GM12878 (cell line): ENCODE data around the gene CAPN10. TPM values are rescaled to one million over a fixed set of nuclear protein-coding genes. Genes with fewer than 3 reads are reported as not detected.

Experiments
- ATAC-seq: fragments of 200-7000 bp; cut with Tn5 transposase; 3 replicates; pipeline ENCODE4 v1.9.1; 2020; ENCODE audit warnings: mild to moderate bottlenecking, moderate library complexity
- BruUV-seq: library from RNA; stranded (reverse); fragments of 400-500 nt; replicated peaks from 2 replicates; lab custom pipeline; 2021; lab: Mats Ljungman, UMichigan
- CTCF ChIA-PET: fragments of 300-600 bp; sonication (Branson Sonifier 250); formaldehyde crosslinking; extraction: SDS; loops from one replicate; lab custom pipeline; 2021; ENCODE audit warnings: inconsistent platforms; lab: Yijun Ruan, JAX
- POLR2A ChIA-PET: fragments of 350-600 bp; formaldehyde crosslinking; extraction: SDS; loops from one replicate; lab custom pipeline; 2021; ENCODE audit warnings: inconsistent platforms; lab: Charles Lee
- RAD21 ChIA-PET: fragments of 300-600 bp; sonication (Branson Sonifier 250); formaldehyde crosslinking; loops from one replicate; lab custom pipeline; 2023; ENCODE audit warnings: antibody characterized with exemption; ENCODE audit not compliant: unreplicated experiment; lab: Charles Lee
- SMC1A ChIA-PET: fragments of 300-600 bp; sonication (Branson Sonifier 250); formaldehyde crosslinking; loops from one replicate; lab custom pipeline; 2023; ENCODE audit not compliant: unreplicated experiment, uncharacterized antibody; lab: Charles Lee
- DNase-seq: peaks from one replicate; pipeline ENCODE4 v3.0.0-alpha.2; 2011; ENCODE audit warnings: low read depth, low spot score
- FAIRE-seq: peaks from 3 replicates; lab custom pipeline; 2011; peaks lifted over from hg19 to GRCh38; lab: Jason Lieb, UNC
- H2AFZ ChIP-seq: 2 replicates; pipeline ENCODE4 v1.6.0; 2011; ENCODE audit warnings: low read depth, low read length, control low read depth; ENCODE audit not compliant: control insufficient read depth
- H3K27ac ChIP-seq: 2 replicates; pipeline ENCODE4 v1.5.1; 2011; ENCODE audit warnings: control low read depth; ENCODE audit not compliant: control insufficient read depth, insufficient read depth
- H3K27me3 ChIP-seq, 2 experiments: replicated peaks in 1 of 2; 2 replicates each; pipeline versions ENCODE4 v1.6.0 to v1.6.1; 2011; ENCODE audit warnings: low read length in 1 of 2; ENCODE audit not compliant: control insufficient read depth in 2 of 2, insufficient read depth in 2 of 2
- H3K36me3 ChIP-seq, 2 experiments: 2 replicates each; pipeline ENCODE4 v1.5.1; 2011; ENCODE audit warnings: low read length in 1 of 2; ENCODE audit not compliant: control insufficient read depth in 2 of 2, insufficient read depth in 2 of 2
- H3K4me1 ChIP-seq: 2 replicates; pipeline ENCODE4 v1.6.1; 2011; ENCODE audit warnings: mild to moderate bottlenecking, low read length, moderate library complexity, mixed read lengths; ENCODE audit not compliant: control insufficient read depth, insufficient read depth
- H3K4me2 ChIP-seq: 2 replicates; pipeline ENCODE4 v1.6.0; 2011; ENCODE audit warnings: control low read depth; ENCODE audit not compliant: control insufficient read depth, insufficient read depth
- H3K4me3 ChIP-seq: fragments of 200-600 bp; sonication (generic); 2 replicates; pipeline ENCODE4 v1.5.1; 2016
- H3K79me2 ChIP-seq: 2 replicates; pipeline ENCODE4 v1.6.0; 2011; ENCODE audit warnings: low read length; ENCODE audit not compliant: control insufficient read depth, insufficient read depth
- H3K9ac ChIP-seq: 2 replicates; pipeline ENCODE4 v1.8.0; 2011; ENCODE audit warnings: low read length, control low read depth, mixed read lengths; ENCODE audit not compliant: control insufficient read depth, insufficient read depth
- H3K9me3 ChIP-seq: replicated peaks from 3 replicates; pipeline ENCODE4 v1.5.1; 2011; ENCODE audit warnings: mild to moderate bottlenecking, low read length; ENCODE audit not compliant: control insufficient read depth, insufficient read depth
- H4K20me1 ChIP-seq: 2 replicates; pipeline ENCODE4 v1.6.0; 2011; ENCODE audit not compliant: control insufficient read depth, insufficient read depth
- CHD2 ChIP-seq: IDR thresholded peaks from 2 replicates; pipeline ENCODE4 v1.6.1; 2011; ENCODE audit warnings: low read depth, low read length, improper control_type of control experiment, borderline replicate concordance
- EED ChIP-seq: sonication (generic); IDR thresholded peaks from 2 replicates; pipeline ENCODE4 v1.6.1; 2016; ENCODE audit warnings: antibody characterized with exemption, low read depth
- HDAC2 ChIP-seq: fragments of 200-600 bp; sonication (generic); IDR thresholded peaks from 2 replicates; pipeline ENCODE4 v1.6.1; 2017
- HDGF ChIP-seq: fragments of 450-650 bp; IDR thresholded peaks from 2 replicates; pipeline ENCODE4 v1.6.1; 2016; ENCODE audit warnings: antibody characterized with exemption
- POLR2AphosphoS2 ChIP-seq: IDR thresholded peaks from 2 replicates; pipeline ENCODE4 v1.6.1; 2011; ENCODE audit warnings: low read depth, mild to moderate bottlenecking, low read length, improper control_type of control experiment, moderate library complexity
- RELA ChIP-seq: fragments of 450-650 bp; IDR thresholded peaks from 2 replicates; pipeline ENCODE4 v1.8.0; 2014; ENCODE audit warnings: borderline replicate concordance; ENCODE audit not compliant: partially characterized antibody
- SIN3A ChIP-seq: IDR thresholded peaks from 2 replicates; pipeline ENCODE4 v1.6.1; 2012; ENCODE audit warnings: low read depth, low read length, improper control_type of control experiment
- SPI1 ChIP-seq: IDR thresholded peaks from 2 replicates; pipeline ENCODE4 v1.6.1; 2011; ENCODE audit warnings: low read depth, mild to moderate bottlenecking, low read length, moderate library complexity, borderline replicate concordance; ENCODE audit not compliant: insufficient read depth
- SREBF1 ChIP-seq: IDR thresholded peaks from 2 replicates; pipeline ENCODE4 v1.6.1; 2012; ENCODE audit warnings: mild to moderate bottlenecking, low read length
- ZBED1 ChIP-seq: IDR thresholded peaks from 2 replicates; pipeline ENCODE4 v1.6.1; 2016; ENCODE audit warnings: borderline replicate concordance
- ZNF687 ChIP-seq: fragments of 450-650 bp; IDR thresholded peaks from 2 replicates; pipeline ENCODE4 v1.6.1; 2017; ENCODE audit warnings: mild to moderate bottlenecking, moderate library complexity
- WGBS: methylation state at CpG from one replicate; pipeline ENCODE4 v1.1.6; 2016; ENCODE audit warnings: low lambda C conversion rate; ENCODE audit not compliant: insufficient replicate concordance, insufficient coverage; ENCODE audit errors: missing lambda C conversion rate; 5-methylcytosine and 5-hydroxymethylcytosine counted together
- in situ Hi-C: fragments of 300-500 bp; cut with MboI; formaldehyde crosslinking; loops from 9 replicates; pipeline ENCODE4 v1.14.3; 2018; ENCODE audit warnings: mixed read lengths
- intact Hi-C: fragments of 100-400 bp; cut with micrococcal nuclease; formaldehyde crosslinking; loops from one replicate; pipeline ENCODE4 v1.14.2; 2022; ENCODE audit not compliant: unreplicated experiment
- polyA plus RNA-seq, 11 experiments: library from polyadenylated mRNA; depleted of rRNA in 4 of 11; unstranded in 6 of 11; stranded (reverse) in 5 of 11; fragments of >200 nt; fragmentation: Nextera tagmentation in 4 of 11; fragmentation: Illumina TruSeq in 1 of 11; extraction: Ambion mirVana in 4 of 11; extraction: Trizol in 1 of 11; gene quantifications; 1 replicate in 1 of 11; 2 replicates in 10 of 11; pipeline versions ENCODE4 v1.2.1 to v1.2.3, GENCODE V29; 2011 to 2016; ENCODE audit warnings: inconsistent platforms in 2 of 11, missing spikeins in 2 of 11, low read depth in 1 of 11
- total RNA-seq, 4 experiments: library from RNA; depleted of rRNA in 3 of 4; stranded (reverse); fragments of >200 nt in 3 of 4; fragmentation: Illumina TruSeq in 1 of 4; extraction: Trizol in 1 of 4; gene quantifications; 2 replicates each; pipeline versions ENCODE4 v1.2.1 to v1.2.3, GENCODE V29; 2013 to 2021
- TF ChIP-seq, protein P1 (sequence below), 3 experiments: IDR thresholded peaks in 2 of 3; conservative IDR thresholded peaks in 1 of 3; 2 replicates each; pipeline ENCODE4 v1.5.1; 2011; ENCODE audit warnings: low read depth in 3 of 3, low read length in 3 of 3, mild to moderate bottlenecking in 3 of 3, control low read depth in 2 of 3, moderate library complexity in 2 of 3, inconsistent platforms in 1 of 3, mixed read lengths in 1 of 3; ENCODE audit not compliant: control insufficient read depth in 2 of 3, insufficient read depth in 1 of 3; ENCODE audit errors: extremely low read depth in 1 of 3

CAPN10 gene
- total and polyA plus RNA-seq, 10 of the 15 experiments (the other 5 are each of a cell fraction or from before 2014, with no cell fraction given): 0.37 to 40.6 (median 17.5) TPM

- no peak for ATAC-seq
- Histone ChIP-seq H3K27me3 (no peaks in the 10 kb centered on the region), H3K4me3 (no peak overlapping the region), H3K4me2 (no peak overlapping the region), H4K20me1 (no peaks in the 10 kb centered on the region), H3K36me3 (peaks cover 2 to 26% of the 10 kb centered on the region in 2 experiments; a peak in 3 of 4 replicates), H3K27ac (no peak overlapping the region), H3K4me1 (no peaks in the 10 kb centered on the region; the same call in 1 of the 2 replicates), H3K9me3 (no peaks in the 10 kb centered on the region), H3K79me2 (no peaks in the 10 kb centered on the region), H3K9ac (no peak overlapping the region), H2AFZ (no peak overlapping the region)
- no peak for DNase-seq
- no peak for TF ChIP-seq HDAC2
- TF ChIP-seq HDGF: no peak
- no peak for TF ChIP-seq CHD2
- TF ChIP-seq SIN3A: no peak
- TF ChIP-seq SPI1: no peak
- TF ChIP-seq EED: no peak
- no peak for TF ChIP-seq SREBF1
- no peak for TF ChIP-seq RELA
- TF ChIP-seq, protein P1, sequence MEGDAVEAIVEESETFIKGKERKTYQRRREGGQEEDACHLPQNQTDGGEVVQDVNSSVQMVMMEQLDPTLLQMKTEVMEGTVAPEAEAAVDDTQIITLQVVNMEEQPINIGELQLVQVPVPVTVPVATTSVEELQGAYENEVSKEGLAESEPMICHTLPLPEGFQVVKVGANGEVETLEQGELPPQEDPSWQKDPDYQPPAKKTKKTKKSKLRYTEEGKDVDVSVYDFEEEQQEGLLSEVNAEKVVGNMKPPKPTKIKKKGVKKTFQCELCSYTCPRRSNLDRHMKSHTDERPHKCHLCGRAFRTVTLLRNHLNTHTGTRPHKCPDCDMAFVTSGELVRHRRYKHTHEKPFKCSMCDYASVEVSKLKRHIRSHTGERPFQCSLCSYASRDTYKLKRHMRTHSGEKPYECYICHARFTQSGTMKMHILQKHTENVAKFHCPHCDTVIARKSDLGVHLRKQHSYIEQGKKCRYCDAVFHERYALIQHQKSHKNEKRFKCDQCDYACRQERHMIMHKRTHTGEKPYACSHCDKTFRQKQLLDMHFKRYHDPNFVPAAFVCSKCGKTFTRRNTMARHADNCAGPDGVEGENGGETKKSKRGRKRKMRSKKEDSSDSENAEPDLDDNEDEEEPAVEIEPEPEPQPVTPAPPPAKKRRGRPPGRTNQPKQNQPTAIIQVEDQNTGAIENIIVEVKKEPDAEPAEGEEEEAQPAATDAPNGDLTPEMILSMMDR (IDR thresholded peaks at IDR 0.05 in 2 of 3, conservative IDR thresholded peaks at IDR 0.05 in 1 of 3; ENCODE audit: control insufficient read depth in 2 of 3, extremely low read depth in 1 of 3, insufficient read depth in 1 of 3, low read depth in 3 of 3, low read length in 3 of 3): no peak
- TF ChIP-seq ZBED1: no peak
- no peak for TF ChIP-seq ZNF687
- no peak for TF ChIP-seq POLR2AphosphoS2
- no TSS peak for BruUV-seq
- whole genome bisulfite sequencing: 92% methylated on average over 34 of the region's 34 CpGs
- POLR2A ChIA-PET: no interaction called here
- intact Hi-C loops: no loop called here
- RAD21 ChIA-PET: no interaction called here
- FAIRE-seq: no peak
- SMC1A ChIA-PET: no interaction called here
- CTCF ChIA-PET: no interaction called here
- in situ Hi-C loops: no loop called here
Measured at GRCh38 chr2:240594511-240595380, 8.2 kb downstream of the CAPN10 start.
